ENCODE data around the gene IFT22.
"Not testable (repeated sequence)": the region's sequence is repeated elsewhere in the genome, so short reads cannot be mapped to it uniquely, and the experiment has no call there.

The IFT22 gene

DNA sequence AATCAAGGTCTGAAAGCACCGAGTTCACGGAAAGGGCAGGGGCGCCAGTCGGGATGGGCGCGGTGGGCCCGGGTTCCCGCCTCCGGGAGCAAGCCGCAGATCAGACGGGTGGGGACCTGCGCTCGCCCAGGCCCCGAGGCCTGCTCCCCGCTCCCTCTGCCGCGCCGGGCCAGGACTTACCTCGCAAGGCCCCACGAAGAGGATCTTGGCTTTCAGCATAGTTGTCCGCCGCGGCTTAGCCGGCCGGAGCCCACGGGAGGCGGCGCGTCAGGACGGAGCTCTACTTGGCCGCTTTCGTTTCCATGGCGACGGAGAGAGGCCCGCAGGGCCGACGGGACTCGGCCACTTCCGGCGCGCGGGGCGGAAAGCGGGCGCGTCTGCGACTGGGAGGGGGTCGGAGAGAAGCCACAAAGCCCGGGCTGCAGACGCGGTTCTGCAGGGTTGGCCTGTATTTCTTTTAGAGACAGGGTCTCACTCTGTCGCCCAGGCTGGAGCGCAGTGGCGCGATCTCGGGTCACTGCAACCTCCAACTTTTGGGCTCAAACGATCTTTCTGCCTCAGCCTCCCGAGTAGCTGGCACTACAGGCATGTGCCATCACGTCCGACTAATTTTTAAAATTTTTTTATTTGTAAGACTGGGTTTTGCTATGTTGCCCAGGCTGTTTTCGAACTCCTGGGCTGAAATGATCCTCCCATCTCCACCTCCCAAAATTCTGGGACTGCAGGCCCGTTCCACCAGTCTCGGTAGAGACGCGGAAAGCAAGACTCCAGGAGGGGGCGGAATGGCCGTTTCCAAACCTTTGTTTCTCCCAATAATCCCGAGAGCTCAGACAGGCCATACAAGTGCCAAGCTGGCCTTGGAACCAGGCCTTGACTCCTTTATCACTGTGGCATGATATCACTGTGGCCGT is at the start of gene IFT22:
Gene IFT22, minus strand, starts transcription at position 322 of the 911 bp plus-strand sequence. Its CDS starts 103 bp downstream, at position 219.
- peak; percentile 95 for DNase-seq

DNA sequence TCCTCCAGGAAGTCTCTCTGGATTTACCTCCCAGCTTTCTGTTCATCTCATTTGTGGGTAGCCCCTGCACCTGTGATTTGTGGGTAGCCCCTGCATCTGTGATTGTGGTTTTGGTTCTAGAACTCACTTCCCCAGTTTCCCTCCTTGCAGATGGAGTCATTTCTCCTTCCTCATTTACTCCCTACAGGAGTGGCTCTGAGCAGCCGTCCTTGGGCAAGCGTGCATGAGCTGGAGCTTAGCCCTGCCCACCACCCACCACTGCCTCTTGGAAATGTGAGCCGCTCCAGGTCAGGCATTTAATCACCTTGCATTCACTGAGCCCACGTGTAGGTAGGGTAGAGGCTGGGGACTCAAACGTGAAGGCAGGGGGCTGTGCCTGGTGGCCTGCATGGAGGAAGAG is 49.2 kb upstream of the IFT22 start:
- DNase-seq: no peak

DNA sequence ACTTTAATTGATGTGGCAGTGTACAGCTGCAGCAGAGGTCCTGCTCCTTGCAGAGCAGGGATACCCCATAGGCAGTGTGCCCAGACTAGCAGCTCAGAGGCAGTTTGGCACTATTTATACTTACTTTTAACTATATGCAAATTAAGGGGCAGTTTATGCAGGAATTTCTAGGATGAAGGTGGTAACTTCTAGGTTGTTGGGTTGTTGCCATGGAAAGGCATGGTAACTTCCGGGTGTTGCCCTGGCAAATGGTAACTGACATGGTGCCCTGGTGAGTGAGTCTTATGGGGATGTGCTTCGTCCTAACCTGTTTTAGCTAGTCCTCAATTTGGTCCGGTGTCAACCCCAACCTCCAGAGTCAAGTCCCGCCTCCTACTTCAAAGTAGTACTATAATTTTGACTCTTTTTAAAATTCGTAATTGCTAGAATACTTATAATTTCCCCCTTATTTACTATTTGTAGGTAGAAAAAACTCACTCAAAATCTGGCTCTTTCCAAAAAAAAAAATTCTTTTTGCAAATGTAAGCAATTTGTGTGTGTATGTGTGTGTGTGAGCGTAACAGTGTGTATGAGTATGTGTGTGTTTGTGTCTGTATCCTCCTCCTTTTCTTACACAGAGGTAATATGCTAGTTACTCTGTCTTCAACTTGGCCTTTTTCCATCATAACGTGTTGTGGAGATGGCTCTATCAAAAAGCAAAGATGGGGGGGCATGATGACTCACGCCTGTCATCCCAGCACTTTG is 47.0 kb upstream of the IFT22 start:
- DNase-seq: no peak

DNA sequence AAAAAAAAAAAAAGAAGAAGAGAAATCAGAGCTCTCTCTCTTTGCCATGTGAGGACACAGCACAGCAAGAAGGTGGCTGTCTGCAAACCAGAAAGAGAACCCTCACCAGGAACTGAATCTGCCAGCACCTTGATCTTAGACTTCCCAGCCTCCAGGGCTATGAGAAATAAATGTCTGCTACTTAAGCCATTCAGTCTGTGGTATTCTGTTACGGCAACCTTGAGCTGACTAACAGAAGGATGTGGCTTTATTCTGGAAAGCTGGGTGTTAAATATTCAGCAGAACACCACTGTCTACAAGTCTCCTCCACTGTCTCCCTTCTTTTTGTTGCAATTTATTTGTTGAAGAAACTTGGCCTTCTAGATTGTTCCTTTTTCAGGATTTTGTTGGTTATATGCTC is 46.1 kb upstream of the IFT22 start:
- no peak for DNase-seq

DNA sequence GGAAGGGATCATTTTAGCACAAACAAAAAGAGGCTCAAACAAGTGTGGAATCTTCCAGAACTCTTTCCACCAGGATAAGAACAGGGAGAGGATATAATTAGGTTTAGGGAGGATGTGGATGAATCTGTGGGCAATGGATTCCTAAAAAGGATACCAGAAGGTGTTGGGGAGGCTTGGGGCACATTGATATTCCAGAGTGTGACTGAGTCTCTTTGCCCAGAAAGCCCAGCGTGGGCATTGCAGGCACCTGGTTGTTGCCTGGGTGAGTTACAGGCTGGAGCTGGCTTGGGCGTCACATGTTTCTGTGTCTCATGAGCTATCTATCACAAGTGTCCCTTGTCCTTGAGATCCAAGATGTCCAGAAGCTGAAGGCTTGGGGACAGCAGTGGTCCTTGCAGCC is 44.3 kb upstream of the IFT22 start:
- no peak for DNase-seq

DNA sequence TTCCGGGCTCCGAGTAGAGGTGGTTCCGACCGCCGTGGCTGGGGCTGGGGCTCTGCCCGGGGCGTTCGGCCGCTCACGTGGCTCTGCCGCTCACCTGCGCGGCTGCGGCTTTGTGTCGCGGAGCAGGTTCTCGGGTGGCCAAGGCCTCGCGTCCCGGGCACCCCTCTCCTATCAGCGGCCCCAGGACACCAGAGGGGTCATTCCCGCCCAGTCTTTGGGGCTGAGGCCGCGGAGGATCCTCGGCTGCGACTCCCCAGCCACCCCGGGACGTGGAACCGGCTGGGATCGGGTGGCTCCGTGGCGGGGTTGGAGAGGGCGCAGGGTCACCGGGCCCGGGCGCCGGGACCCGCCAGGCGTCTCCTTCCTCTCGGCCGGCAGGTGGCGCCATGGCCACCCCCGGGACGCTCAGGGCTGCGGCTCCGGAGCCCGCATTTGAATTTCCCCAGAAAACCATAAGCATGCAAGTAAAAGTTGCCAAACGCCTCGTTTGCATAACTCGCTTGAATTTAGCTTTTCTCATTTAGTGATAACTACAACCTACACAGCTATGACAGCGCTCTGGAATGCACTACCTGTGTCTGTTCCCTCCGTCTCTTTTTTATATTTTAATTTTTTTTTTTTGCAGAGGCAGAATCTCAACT is 42.2 kb upstream of the IFT22 start:
- peak; percentile 76 for DNase-seq

DNA sequence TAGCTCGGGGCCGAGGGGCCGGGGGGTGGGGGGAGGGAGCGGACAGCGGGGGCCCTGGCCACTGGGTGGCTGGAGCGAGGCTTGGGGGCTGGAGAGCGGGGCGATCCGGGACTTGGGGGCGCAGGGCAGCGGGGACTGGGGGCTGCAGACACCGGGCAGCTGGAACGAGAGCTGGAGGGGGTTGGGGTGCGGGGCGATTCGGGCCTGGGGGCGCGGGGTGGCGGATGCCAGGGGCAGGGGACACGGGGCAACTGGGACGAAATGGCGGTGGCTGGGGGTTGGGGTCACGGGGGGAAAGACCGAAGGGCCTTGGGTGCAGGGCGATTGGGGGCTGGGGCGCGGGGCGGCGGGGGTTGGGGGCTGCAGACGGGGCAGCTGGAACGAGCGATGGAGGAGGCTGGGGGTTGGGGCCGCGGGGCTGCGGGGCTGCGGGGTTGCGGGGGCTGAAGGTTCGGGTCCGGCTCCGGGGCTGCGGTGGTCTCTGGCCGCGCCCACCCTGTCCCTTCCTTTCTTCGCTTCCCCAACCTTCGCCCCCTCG is 41.7 kb upstream of the IFT22 start:
- DNase-seq: no peak

DNA sequence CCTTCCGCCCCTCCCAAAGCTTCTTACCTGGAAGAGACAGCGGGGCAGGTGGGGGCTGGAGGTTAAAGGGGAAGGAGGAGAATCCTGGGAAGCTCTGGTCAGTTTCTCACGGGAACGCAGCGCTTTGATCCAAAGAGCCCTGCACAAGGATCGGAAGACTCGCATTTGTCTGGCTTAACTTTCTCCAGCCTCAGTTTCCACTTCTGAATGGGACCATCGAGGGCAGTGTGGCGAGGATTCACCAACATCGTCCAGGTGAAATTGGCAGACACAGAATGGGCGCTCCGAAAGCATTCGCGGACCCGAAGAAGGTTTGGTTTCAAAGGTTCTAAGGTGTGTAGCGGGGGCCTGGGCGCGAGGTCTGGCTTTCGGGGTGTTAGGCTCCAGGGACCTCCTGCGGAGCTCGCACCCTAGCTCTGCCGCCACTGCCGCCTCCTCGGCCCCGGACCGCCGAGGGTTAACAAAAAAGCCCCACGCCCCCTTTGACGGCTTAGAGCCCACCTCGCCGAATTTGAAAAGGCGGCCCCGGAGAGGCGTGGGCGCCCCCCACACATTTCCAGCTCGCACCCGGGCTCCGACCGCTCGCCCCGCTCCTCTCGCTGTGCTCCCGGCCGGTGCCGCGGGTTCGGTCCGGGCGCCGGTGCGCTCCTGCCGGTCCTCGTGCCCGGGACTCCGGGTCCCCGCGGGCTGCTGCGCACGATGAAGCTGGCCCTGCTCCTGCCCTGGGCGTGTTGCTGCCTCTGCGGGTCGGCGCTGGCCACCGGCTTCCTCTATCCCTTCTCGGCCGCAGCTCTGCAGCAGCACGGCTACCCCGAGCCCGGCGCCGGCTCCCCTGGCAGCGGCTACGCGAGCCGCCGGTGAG is 41.0 kb upstream of the IFT22 start, which contains the start of gene COL26A1:
Gene COL26A1, plus strand, starts transcription at position 542 of the 862 bp plus-strand sequence. Its CDS starts 158 bp downstream, at position 700.
- DNase-seq: no peak

DNA sequence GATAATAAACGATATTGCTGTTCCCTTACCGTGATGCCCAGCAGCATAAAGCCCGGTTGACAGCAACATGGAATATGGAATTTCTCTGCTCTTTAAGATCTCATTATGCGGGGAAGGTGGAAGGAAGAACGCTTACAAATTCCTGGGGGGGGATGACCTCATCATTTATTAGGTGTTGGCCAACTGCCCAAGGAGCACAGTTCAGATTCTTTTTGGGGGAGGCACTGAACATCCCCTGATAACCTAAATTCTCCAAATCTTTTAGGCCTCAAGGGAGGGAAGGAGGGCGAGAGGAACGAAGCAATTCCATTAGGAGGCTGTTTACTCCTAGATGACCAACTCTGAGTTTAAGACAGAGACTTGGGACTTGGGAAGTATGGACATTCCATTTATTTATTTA is 35.8 kb upstream of the IFT22 start:
- no peak for DNase-seq

DNA sequence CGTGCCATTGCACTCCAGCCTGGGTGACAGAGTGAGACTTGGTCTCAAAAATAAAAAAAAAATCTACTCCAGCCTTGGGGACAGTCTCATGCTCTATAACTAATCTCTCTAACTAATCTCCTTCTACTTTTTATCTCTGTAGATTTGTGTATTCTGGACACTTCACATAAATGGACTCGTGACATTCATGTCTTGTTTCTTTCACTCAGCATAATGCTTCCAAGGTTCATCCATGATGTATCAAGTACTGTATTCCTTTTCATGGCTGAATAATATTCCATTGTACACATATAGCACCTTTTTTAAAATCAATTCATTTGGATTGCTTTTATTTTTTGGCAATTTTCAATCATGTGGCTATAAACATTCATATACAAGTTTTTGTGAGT is 31.3 kb upstream of the IFT22 start:
- DNase-seq: no peak

DNA sequence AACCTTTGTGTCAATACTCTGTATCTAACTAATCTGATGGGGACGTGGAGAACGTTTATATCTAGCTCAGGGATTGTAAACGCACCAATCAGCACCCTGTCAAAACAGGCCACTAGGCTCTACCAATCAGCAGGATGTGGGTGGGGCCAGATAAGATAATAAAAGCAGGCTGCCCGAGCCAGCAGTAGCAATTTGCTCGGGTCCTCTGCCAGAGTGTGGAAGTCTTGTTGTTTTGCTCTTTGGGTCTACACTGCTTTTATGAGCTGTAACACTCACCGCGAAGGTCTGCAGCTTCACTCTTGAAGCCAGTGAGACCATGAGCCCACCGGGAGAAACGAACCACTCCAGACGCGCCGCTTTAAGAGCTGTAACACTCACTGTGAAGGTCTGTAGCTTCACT is 27.7 kb upstream of the IFT22 start:
- DNase-seq: not testable (repeated sequence)

DNA sequence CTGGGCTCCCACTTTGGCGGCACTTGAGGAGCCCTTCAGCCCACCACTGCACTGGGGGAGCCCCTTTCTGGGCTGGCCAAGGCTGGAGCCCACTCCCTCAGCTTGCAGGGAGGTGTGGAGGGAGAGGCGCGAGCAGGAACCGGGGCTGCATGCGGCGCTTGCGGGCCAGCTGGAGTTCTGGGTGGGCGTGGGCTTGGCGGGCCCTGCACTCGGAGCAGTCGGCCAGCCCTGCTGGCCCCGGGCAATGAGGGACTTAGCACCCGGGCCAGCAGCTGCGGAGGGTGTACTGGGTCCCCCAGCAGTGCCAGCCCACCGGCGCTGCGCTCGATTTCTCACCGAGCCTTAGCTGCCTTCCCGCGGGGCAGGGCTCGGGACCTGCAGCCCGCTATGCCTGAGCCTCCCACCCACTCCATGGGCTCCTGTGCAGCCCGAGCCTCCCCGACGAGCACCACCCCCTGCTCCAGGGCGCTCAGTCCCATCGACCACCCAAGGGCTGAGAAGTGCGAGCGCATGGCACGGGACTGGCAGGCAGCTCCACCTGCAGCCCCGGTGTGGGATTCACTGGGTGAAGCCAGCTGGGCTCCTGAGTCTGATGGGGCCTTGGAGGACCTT is 26.9 kb upstream of the IFT22 start:
- not testable (repeated sequence) for DNase-seq

DNA sequence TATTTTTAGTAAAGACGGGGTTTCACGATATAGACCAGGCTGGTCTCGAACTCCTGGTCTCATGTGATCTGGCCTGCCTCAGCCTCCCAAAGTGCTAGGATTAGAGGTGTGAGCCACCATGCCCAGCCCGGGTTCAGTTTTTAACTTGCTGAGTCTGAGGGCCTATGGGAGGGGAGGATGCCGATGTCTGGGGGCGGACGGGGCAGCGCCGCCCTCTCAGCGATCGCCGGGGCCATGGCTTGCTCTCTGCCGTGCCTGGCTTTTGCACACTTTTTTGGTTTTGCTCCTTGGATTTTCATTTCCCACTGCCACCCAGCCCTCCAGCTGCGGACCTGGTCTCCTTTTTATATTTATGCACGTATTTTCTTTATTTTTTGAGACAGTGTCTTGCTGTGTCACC is 25.9 kb upstream of the IFT22 start:
- DNase-seq: no peak

DNA sequence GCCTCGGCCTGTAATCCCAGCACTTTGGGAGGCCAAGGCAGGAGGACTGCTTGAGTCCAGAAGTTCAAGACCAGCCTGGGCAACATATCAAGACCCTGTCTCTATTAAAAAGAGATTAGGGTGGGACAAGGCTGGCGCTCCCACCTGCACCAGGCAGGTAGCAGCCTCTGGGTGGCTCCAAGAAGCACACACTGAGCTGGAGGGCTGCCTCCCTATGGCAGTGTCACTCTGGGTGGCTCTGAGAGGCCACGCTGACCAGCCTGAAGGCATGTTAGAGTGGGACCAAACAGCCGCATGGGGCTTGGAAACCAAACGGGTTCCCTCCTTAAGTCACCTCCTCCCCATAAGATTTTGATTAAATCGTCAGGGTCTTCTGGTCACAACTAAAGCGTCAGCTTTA is 21.3 kb upstream of the IFT22 start:
- DNase-seq: no peak

DNA sequence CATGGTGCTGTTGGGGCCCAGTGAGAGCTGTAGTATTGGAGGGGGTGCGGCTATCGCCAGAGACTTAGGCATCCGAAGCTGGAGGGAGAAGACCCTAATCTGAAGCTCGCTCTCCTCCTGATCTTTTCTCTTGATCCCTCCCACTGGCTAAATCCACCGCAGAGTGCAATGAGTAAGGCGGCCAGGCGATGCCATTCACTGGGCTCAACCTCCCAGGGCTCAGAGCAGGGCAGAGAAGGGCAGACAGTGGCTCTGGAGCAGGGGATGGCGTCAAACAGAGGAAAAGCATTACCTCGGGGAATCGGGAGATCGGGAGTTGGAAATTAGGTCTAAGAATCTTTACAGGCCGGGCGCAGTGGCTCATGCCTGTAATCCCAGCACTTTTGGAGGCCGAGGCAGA is 18.8 kb upstream of the IFT22 start:
- DNase-seq: no peak

DNA sequence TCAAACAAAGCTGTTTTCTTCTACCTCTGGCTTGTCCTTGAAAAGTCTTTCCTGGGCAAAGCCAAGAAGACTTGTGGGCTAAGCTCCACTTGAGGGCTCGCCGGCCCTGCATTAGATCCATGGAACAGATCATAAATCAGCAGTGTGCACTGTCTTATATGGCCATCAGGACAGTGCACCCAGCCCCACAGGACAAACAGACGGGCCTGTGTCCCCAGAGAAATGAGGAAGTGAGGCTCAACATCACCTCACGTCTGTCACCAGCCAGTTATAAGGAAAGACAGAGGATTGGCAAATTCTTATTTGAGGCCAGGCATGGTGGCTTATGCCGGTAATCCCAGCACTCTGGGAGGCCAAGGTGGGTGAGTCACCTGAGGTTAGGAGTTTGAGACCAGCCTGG is 12.3 kb upstream of the IFT22 start:
- no peak for DNase-seq

DNA sequence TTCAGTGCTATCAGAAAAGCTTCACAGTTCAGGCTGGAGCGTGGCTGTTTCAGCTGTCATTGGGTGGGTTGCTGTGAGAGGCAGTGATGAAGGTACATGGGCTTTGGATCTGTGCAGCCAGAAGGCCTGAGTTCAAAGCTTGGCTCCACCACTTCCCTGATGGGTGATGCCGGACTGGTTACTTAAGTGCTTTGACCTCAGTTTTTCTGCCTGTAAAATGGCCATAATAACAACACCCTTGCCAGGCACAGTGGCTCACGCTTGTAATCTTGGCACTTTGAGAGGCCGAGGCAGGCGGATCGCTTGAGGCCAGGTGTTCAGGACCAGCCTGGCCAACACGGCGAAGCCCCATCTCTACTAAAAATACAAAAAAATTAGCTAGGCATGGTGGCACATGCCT is 10.4 kb upstream of the IFT22 start:
- no peak for DNase-seq

DNA sequence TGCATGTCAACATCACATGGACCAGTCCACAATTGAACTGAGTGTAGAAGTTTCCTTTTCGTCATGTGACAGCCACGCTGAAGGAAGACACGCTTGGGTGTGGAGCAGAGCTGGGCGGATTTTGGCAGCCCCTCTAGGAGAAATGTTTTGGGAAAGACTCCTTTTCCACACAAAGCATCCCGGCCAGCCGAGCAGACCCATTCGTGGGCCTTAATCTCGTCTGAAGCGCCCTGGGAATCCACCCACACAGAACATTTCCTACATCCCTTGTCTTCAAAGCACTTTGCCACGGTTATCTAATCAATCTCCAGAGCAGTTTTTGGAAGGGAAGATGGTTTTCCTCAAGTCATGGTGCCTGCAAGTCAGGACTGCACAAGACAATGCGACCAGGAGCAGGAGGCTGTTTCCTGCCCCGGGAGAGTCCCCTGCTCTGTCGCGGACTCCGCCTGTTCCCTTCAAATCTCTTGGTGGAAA is 8.4 kb upstream of the IFT22 start:
- no peak for DNase-seq

DNA sequence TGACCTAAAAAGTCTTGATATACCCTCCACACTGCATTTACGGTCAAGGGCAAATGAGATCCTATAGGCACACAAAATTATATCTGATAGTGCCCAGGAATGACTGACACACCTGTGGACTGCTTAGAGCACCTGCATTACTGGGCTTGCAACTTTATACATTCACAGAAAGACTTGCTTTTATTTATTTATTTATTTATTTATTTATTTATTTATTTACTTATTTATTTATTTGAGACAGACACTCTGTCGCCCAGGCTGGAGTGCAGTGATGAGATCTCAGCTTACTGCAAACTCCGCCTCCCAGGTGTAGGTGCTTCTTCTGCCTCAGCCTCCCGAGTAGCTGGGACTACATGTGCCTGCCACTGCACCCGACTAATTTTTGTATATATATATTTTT is 6.5 kb upstream of the IFT22 start:
- DNase-seq: no peak

DNA sequence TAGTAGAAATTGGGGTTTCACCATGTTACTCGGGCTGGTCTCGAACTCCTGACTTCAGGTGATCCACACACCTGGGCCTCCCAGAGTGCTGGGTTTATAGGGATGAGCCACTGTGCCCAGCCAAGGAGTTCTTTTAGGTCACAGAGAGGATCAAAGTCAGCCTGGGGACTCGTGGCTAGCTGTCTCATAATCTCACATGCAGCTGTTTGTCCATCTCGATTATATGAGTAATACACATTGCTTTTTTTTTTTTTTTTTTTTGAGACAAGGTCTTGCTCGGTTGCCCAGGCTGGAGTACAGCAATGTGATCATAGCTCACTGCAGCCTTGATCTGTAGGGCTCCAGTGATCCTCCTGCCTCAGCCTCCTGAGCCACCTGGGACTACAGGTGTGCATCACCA is 2.2 kb downstream of the IFT22 start:
- DNase-seq: no peak

DNA sequence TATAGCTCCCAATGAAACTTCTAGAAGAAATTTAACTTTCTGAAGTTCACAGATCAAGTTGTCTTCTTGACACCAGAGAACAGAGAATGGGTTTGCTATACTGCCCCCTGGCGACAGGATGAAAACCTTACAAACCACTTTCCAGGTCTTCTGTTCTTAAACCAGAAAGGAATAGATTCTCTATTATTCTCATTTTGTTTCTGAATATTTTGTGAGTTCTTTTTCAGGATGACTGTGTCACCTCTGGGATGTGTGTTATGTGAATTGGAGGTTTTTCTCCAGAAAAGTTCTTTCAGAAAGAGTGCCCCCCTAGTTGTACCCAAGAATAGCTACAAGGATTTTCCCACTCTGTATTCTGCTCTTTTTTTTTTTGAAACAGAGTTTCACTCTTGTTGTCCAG is 6.3 kb downstream of the IFT22 start:
- peak; percentile 74 for DNase-seq

All from activated CD4-positive, alpha-beta T cell treated with anti-CD3 and anti-CD28 coated beads, Interleukin-2, Interleukin-6, amounts not matched to agents 100 ng/mL and 50 ng/mL, durations not matched to agents 16 hours and 8 hours (primary cell).